Measurements from ENCODE around the gene SNU13.
"Not testable (repeated sequence)": the region's sequence is repeated elsewhere in the genome, so short reads cannot be mapped to it uniquely, and the experiment has no call there.

The SNU13 gene

GRCh38 chr22:41688365-41689211 is at the start of gene SNU13:
Gene SNU13, minus strand, starts transcription at chr22:41688867. Its CDS starts 71 bp downstream, at chr22:41688796.
- H3K4me3 ChIP-seq (ENCODE audit: low read depth, low read length) = peak within 1 kb of the TSS; percentile 91
- peak within 1 kb of the TSS; percentile 89 for H3K27ac ChIP-seq (ENCODE audit: low read depth, low read length)
- H3K79me2 ChIP-seq (ENCODE audit: control insufficient read depth, insufficient read depth, low read length, unreplicated experiment) = peaks cover 46% of the 10 kb centered on the region
- no peaks in the 10 kb centered on the region for H3K27me3 ChIP-seq (ENCODE audit: insufficient read depth, low read length)
- peak within 1 kb of the TSS; percentile 95 for H2AFZ ChIP-seq (ENCODE audit: low read length, unreplicated experiment)
- no peaks in the 10 kb centered on the region for H3K36me3 ChIP-seq (ENCODE audit: insufficient read depth, low read length)
- no peaks in the 10 kb centered on the region for H3K4me1 ChIP-seq (ENCODE audit: control insufficient read depth, insufficient read depth, low read length, unreplicated experiment)

DNA sequence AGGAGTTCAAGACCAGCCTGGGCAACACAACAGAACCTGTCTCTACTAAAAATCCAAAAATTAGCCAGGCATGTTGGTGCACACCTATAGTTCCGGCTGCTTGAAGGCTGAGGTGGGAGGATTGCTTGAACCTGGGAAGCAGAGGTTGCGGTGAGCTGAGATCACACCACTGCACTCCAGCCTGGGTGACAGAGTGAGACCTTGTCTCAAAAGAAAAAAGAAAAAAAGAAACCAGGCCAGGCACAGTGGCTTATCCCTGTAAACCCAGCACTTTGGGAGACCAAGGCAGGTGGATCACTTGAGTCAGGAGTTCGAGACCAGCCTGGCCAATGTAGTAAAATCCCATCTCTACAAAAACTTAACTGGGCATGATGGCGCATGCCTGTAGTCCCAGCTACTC is 44.6 kb upstream of the SNU13 start:
- H3K4me3 ChIP-seq (ENCODE audit: low read depth, low read length); H3K27ac ChIP-seq (ENCODE audit: low read depth, low read length); H3K79me2 ChIP-seq (ENCODE audit: control insufficient read depth, insufficient read depth, low read length, unreplicated experiment); H2AFZ ChIP-seq (ENCODE audit: low read length, unreplicated experiment); H3K27me3 ChIP-seq (ENCODE audit: insufficient read depth, low read length); H3K4me1 ChIP-seq (ENCODE audit: control insufficient read depth, insufficient read depth, low read length, unreplicated experiment); H3K36me3 ChIP-seq (ENCODE audit: insufficient read depth, low read length): not testable (repeated sequence)

GRCh38 chr22:41732096-41732772 is 43.6 kb upstream of the SNU13 start:
- no peaks in the 10 kb centered on the region for H3K79me2 ChIP-seq (ENCODE audit: control insufficient read depth, insufficient read depth, low read length, unreplicated experiment)
- no peak overlapping the region for H2AFZ ChIP-seq (ENCODE audit: low read length, unreplicated experiment)
- no peaks in the 10 kb centered on the region for H3K36me3 ChIP-seq (ENCODE audit: insufficient read depth, low read length)
- no peak overlapping the region for H3K27ac ChIP-seq (ENCODE audit: low read depth, low read length)
- no peaks in the 10 kb centered on the region for H3K27me3 ChIP-seq (ENCODE audit: insufficient read depth, low read length)
- no peaks in the 10 kb centered on the region for H3K4me1 ChIP-seq (ENCODE audit: control insufficient read depth, insufficient read depth, low read length, unreplicated experiment)
- H3K4me3 ChIP-seq (ENCODE audit: low read depth, low read length) = no peak overlapping the region

DNA sequence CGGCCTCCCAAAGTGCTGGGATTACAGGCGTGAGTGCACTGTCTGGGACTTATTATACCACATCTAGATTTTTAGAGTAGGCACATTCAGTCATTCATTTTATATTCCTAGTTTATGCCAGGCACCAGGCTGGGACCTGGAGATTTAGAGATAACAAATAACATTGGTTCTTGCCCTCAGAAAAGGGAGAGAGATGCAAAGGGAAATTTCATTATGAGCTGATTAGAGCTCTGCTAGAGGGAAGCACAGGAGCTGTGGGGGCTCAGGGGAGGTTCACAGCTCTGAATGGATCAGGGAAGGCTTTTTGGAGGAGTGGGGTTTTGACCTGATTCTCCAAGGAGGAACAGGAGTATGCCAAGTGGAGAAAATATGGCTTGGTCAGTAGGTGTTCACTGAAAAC is 42.9 kb upstream of the SNU13 start:
- Histone ChIP-seq H3K27ac (ENCODE audit: low read depth, low read length) (no peak overlapping the region), H3K4me3 (ENCODE audit: low read depth, low read length) (no peak overlapping the region), H3K36me3 (ENCODE audit: insufficient read depth, low read length) (no peaks in the 10 kb centered on the region), H2AFZ (ENCODE audit: low read length, unreplicated experiment) (no peak overlapping the region), H3K4me1 (ENCODE audit: control insufficient read depth, insufficient read depth, low read length, unreplicated experiment) (no peaks in the 10 kb centered on the region), H3K27me3 (ENCODE audit: insufficient read depth, low read length) (no peaks in the 10 kb centered on the region), H3K79me2 (ENCODE audit: control insufficient read depth, insufficient read depth, low read length, unreplicated experiment) (no peaks in the 10 kb centered on the region)

- Histone ChIP-seq H2AFZ (ENCODE audit: low read length, unreplicated experiment) (no peak overlapping the region), H3K79me2 (ENCODE audit: control insufficient read depth, insufficient read depth, low read length, unreplicated experiment) (no peaks in the 10 kb centered on the region), H3K36me3 (ENCODE audit: insufficient read depth, low read length) (no peaks in the 10 kb centered on the region), H3K4me3 (ENCODE audit: low read depth, low read length) (no peak overlapping the region), H3K27ac (ENCODE audit: low read depth, low read length) (no peak overlapping the region), H3K4me1 (ENCODE audit: control insufficient read depth, insufficient read depth, low read length, unreplicated experiment) (no peaks in the 10 kb centered on the region), H3K27me3 (ENCODE audit: insufficient read depth, low read length) (no peaks in the 10 kb centered on the region)
Observed at GRCh38 chr22:41725510-41726110, 36.9 kb upstream of the SNU13 start.

- no peaks in the 10 kb centered on the region for H3K36me3 ChIP-seq (ENCODE audit: insufficient read depth, low read length)
- H3K27me3 ChIP-seq (ENCODE audit: insufficient read depth, low read length) = no peaks in the 10 kb centered on the region
Observed at GRCh38 chr22:41722496-41722895, 33.8 kb upstream of the SNU13 start.

DNA sequence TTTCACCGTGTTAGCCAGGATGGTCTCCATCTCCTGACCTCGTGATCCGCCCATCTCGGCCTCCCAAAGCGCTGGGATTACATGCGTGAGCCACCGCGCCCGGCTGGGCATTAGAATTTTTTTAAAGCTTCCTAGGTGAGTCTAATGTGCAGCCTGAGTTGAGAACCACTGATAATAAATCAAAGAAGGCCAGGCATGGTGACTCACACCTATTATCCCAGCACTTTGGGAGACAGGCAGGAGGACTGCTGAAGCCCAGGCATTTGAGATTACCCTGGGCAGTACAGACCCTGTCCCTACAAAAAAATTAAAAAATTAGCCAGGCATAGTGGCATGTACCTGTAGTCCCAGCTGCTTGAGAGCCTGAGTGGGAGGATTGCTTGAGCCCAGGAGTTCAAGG is 24.3 kb upstream of the SNU13 start:
- Histone ChIP-seq H3K4me3 (ENCODE audit: low read depth, low read length) (no peak overlapping the region), H2AFZ (ENCODE audit: low read length, unreplicated experiment) (no peak overlapping the region), H3K27ac (ENCODE audit: low read depth, low read length) (no peak overlapping the region), H3K27me3 (ENCODE audit: insufficient read depth, low read length) (no peaks in the 10 kb centered on the region), H3K36me3 (ENCODE audit: insufficient read depth, low read length) (no peaks in the 10 kb centered on the region), H3K79me2 (ENCODE audit: control insufficient read depth, insufficient read depth, low read length, unreplicated experiment) (no peaks in the 10 kb centered on the region), H3K4me1 (ENCODE audit: control insufficient read depth, insufficient read depth, low read length, unreplicated experiment) (no peaks in the 10 kb centered on the region)

More at GRCh38 chr22:41722496-41722895, 33.8 kb upstream of the SNU13 start:
- Histone ChIP-seq H3K4me3 (ENCODE audit: low read depth, low read length) (no peak overlapping the region), H3K27ac (ENCODE audit: low read depth, low read length) (no peak overlapping the region), H3K79me2 (ENCODE audit: control insufficient read depth, insufficient read depth, low read length, unreplicated experiment) (no peaks in the 10 kb centered on the region), H3K4me1 (ENCODE audit: control insufficient read depth, insufficient read depth, low read length, unreplicated experiment) (no peaks in the 10 kb centered on the region), H2AFZ (ENCODE audit: low read length, unreplicated experiment) (no peak overlapping the region)

- Histone ChIP-seq H3K27me3 (ENCODE audit: insufficient read depth, low read length) (no peaks in the 10 kb centered on the region), H3K4me1 (ENCODE audit: control insufficient read depth, insufficient read depth, low read length, unreplicated experiment) (no peaks in the 10 kb centered on the region), H2AFZ (ENCODE audit: low read length, unreplicated experiment) (no peak overlapping the region), H3K27ac (ENCODE audit: low read depth, low read length) (no peak overlapping the region), H3K4me3 (ENCODE audit: low read depth, low read length) (no peak overlapping the region), H3K36me3 (ENCODE audit: insufficient read depth, low read length) (no peaks in the 10 kb centered on the region), H3K79me2 (ENCODE audit: control insufficient read depth, insufficient read depth, low read length, unreplicated experiment) (no peaks in the 10 kb centered on the region)
Observed at GRCh38 chr22:41709341-41709740, 20.7 kb upstream of the SNU13 start.

DNA sequence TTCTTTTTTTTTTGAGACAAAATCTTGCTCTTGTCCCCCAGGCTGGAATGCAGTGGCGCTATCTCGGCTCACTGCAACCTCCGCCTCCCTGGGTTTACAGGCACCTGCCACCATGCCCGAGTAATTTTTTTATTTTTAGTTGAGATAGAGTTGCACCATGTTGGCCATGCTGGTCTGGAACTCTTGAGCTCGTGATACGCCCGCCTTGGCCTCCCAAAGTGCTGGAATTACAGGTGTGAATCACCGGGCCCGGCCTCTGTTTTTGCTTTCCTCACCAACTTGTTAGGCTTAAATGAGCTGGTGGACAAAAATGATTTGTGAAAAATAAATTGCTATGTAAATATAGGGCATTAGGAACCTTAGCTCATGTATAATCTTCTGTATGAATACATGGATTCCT is 14.1 kb upstream of the SNU13 start:
- H3K27ac ChIP-seq (ENCODE audit: low read depth, low read length) = no peak overlapping the region
- H3K79me2 ChIP-seq (ENCODE audit: control insufficient read depth, insufficient read depth, low read length, unreplicated experiment) = no peaks in the 10 kb centered on the region
- no peaks in the 10 kb centered on the region for H3K4me1 ChIP-seq (ENCODE audit: control insufficient read depth, insufficient read depth, low read length, unreplicated experiment)
- no peaks in the 10 kb centered on the region for H3K36me3 ChIP-seq (ENCODE audit: insufficient read depth, low read length)
- H3K4me3 ChIP-seq (ENCODE audit: low read depth, low read length) = no peak overlapping the region
- no peak overlapping the region for H2AFZ ChIP-seq (ENCODE audit: low read length, unreplicated experiment)
- H3K27me3 ChIP-seq (ENCODE audit: insufficient read depth, low read length) = no peaks in the 10 kb centered on the region

DNA sequence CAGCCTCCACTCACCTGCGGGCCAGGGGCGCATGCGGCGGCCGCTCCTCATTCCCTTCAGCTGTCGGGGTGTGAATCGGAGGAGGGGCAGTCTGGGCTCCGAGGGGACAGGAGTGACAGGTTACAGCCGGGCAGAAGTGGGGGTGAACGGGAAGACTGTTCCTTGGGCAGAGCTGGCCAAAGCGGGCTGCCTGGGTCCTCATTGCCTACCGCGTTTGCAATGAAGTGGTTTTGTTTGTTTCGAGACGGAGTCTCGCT is 11.4 kb upstream of the SNU13 start:
- H2AFZ ChIP-seq (ENCODE audit: low read length, unreplicated experiment) = no peak overlapping the region
- H3K36me3 ChIP-seq (ENCODE audit: insufficient read depth, low read length) = no peaks in the 10 kb centered on the region
- no peak overlapping the region for H3K4me3 ChIP-seq (ENCODE audit: low read depth, low read length)
- no peaks in the 10 kb centered on the region for H3K4me1 ChIP-seq (ENCODE audit: control insufficient read depth, insufficient read depth, low read length, unreplicated experiment)
- H3K27ac ChIP-seq (ENCODE audit: low read depth, low read length) = no peak overlapping the region
- no peaks in the 10 kb centered on the region for H3K27me3 ChIP-seq (ENCODE audit: insufficient read depth, low read length)
- no peaks in the 10 kb centered on the region for H3K79me2 ChIP-seq (ENCODE audit: control insufficient read depth, insufficient read depth, low read length, unreplicated experiment)
